ENCODE results near the gene ARNT2. TPM values are rescaled to one million over a fixed set of nuclear protein-coding genes. Genes with fewer than 3 reads are reported as not detected.

The ARNT2 gene
- total and polyA plus RNA-seq, 5 donors = 3.6 to 15.9 (median 7.2) TPM

GRCh38 chr15:80518522-80518921 lies 114.3 kb downstream of the ARNT2 start:
- Histone ChIP-seq H3K4me3 (ENCODE audit: low read length) (no peak overlapping the region), H3K9me3 (ENCODE audit: control insufficient read depth, low read length) (no peaks in the 10 kb centered on the region), H3K4me1 (ENCODE audit: control insufficient read depth, insufficient read depth, low read length) (no peaks in the 10 kb centered on the region), H3K27ac (ENCODE audit: low read length) (no peak overlapping the region), H3K27me3 (ENCODE audit: control insufficient read depth, insufficient read depth) (no peaks in the 10 kb centered on the region)
- intact Hi-C loops (cut with DNase I) = no loop called here
- no peak for DNase-seq
- 86% methylated on average over 1 of the region's 1 CpG for WGBS
- no peak for ATAC-seq

DNA sequence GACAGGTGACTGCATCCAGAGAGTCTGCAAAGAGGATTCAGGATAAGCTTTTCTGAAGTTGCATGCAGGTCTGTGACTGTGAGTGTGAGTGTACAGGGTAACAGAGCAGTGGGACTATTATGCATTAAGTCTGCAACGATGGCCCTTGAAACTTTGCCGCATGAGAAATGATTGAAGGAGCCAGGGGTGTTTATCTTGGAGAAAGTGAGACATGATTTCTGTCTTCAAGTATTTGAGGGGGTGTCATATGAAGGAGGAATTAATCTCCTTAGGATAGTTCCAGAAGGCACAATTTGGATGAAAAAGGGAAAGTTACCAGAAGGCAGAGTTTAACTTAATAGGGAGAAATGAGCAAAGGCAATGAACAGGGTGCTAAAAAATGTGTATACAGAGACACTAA lies 119.6 kb downstream of the ARNT2 start:
- Histone ChIP-seq H3K9me3 (ENCODE audit: control insufficient read depth, low read length) (no peaks in the 10 kb centered on the region), H3K4me3 (ENCODE audit: low read length) (no peak overlapping the region), H3K27me3 (ENCODE audit: control insufficient read depth, insufficient read depth) (no peaks in the 10 kb centered on the region), H3K4me1 (ENCODE audit: control insufficient read depth, insufficient read depth, low read length) (peaks cover 7% of the 10 kb centered on the region), H3K27ac (ENCODE audit: low read length) (no peak overlapping the region)
- DNase-seq = no peak
- intact Hi-C loops (cut with DNase I) = no loop called here
- no peak for ATAC-seq
- WGBS = 61% methylated on average over 2 of the region's 2 CpGs

- no peak for DNase-seq
- Histone ChIP-seq H3K27ac (ENCODE audit: low read length) (no peak overlapping the region), H3K4me1 (ENCODE audit: control insufficient read depth, insufficient read depth, low read length) (peaks cover 12% of the 10 kb centered on the region), H3K27me3 (ENCODE audit: control insufficient read depth, insufficient read depth) (no peaks in the 10 kb centered on the region), H3K4me3 (ENCODE audit: low read length) (no peak overlapping the region), H3K9me3 (ENCODE audit: control insufficient read depth, low read length) (no peaks in the 10 kb centered on the region)
- no peak for ATAC-seq
- WGBS = 84% methylated on average over 2 of the region's 2 CpGs
- intact Hi-C loops (cut with DNase I) = no loop called here
Observed at GRCh38 chr15:80525853-80526252, 121.7 kb downstream of the ARNT2 start.

DNA sequence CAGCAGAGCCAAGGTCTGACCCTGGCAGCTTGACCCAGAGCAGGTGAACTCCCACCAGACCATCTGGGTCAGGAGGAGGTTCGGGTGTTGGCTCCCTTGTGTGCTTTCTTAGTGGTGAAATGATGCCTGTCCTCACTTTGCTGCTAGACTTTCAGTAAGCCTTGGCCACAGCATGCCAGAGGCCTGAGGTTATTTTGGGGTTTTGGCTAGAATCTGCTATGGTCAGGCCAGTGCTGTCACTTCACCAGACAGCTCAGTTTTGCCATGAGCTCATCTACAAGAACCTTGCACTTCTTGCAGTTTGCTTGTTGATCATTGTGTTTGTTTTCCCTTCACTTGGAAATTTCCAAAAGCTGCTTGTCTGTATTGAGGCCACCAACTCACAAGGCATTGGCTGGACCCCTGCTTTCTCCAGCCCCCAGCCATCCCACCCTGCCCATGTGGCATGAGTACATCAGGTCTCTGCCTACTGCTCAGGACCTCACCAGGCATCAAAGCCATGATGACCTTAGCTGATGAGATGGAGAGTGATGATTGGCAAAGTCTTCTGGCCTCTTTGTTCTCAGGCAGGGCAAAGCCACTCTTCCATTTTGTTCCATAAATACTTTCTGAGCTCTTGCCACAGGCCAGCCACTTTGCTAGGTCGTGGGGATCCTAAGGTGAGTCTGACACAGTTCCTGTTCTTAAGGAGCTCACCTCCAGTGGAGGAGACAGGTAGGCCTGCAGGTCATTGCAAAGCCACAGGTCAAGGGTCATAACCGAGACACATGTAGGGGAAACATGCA lies 122.6 kb downstream of the ARNT2 start:
- Histone ChIP-seq H3K27ac (ENCODE audit: low read length) (peak overlapping the region; percentile 60), H3K4me1 (ENCODE audit: control insufficient read depth, insufficient read depth, low read length) (peaks cover 13% of the 10 kb centered on the region), H3K4me3 (ENCODE audit: low read length) (no peak overlapping the region), H3K9me3 (ENCODE audit: control insufficient read depth, low read length) (no peaks in the 10 kb centered on the region), H3K27me3 (ENCODE audit: control insufficient read depth, insufficient read depth) (no peaks in the 10 kb centered on the region)
- intact Hi-C loops (cut with DNase I) = no loop called here
- DNase-seq = peak in 2 of 3 donors; percentile 51 to 67
- WGBS = 61% methylated on average over 3 of the region's 3 CpGs
- ATAC-seq = peak; percentile 76

DNA sequence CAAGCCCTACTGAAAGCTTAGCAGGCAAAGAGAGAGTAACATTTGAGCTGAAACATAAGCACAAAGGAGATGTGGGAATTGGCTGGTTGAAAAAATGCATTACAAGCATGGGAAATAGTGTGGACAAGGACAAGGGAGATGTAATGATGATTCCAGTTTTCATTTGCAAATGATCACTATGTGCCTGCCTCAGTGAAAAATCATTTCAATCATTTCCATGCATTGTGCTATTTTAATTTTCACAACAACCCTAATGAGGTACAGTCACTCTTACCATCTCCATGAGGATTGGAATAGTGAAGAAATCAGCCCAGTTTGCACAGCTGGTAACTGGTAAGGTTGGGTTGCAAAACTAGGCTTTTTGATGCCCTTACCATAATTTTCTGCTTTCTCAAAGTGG lies 123.2 kb downstream of the ARNT2 start:
- Histone ChIP-seq H3K4me1 (ENCODE audit: control insufficient read depth, insufficient read depth, low read length) (peaks cover 13% of the 10 kb centered on the region), H3K4me3 (ENCODE audit: low read length) (no peak overlapping the region), H3K27me3 (ENCODE audit: control insufficient read depth, insufficient read depth) (no peaks in the 10 kb centered on the region), H3K27ac (ENCODE audit: low read length) (peak overlapping the region; percentile 60), H3K9me3 (ENCODE audit: control insufficient read depth, low read length) (no peaks in the 10 kb centered on the region)
- no peak for DNase-seq
- intact Hi-C loops (cut with DNase I) = no loop called here
- ATAC-seq = no peak

GRCh38 chr15:80527961-80528360 lies 123.8 kb downstream of the ARNT2 start:
- Histone ChIP-seq H3K27me3 (ENCODE audit: control insufficient read depth, insufficient read depth) (no peaks in the 10 kb centered on the region), H3K4me3 (ENCODE audit: low read length) (no peak overlapping the region), H3K4me1 (ENCODE audit: control insufficient read depth, insufficient read depth, low read length) (peaks cover 13% of the 10 kb centered on the region), H3K9me3 (ENCODE audit: control insufficient read depth, low read length) (no peaks in the 10 kb centered on the region), H3K27ac (ENCODE audit: low read length) (no peak overlapping the region)
- DNase-seq (no peak), ATAC-seq (no peak)
- intact Hi-C loops (cut with DNase I) = no loop called here
- WGBS = 92% methylated on average over 5 of the region's 5 CpGs

DNA sequence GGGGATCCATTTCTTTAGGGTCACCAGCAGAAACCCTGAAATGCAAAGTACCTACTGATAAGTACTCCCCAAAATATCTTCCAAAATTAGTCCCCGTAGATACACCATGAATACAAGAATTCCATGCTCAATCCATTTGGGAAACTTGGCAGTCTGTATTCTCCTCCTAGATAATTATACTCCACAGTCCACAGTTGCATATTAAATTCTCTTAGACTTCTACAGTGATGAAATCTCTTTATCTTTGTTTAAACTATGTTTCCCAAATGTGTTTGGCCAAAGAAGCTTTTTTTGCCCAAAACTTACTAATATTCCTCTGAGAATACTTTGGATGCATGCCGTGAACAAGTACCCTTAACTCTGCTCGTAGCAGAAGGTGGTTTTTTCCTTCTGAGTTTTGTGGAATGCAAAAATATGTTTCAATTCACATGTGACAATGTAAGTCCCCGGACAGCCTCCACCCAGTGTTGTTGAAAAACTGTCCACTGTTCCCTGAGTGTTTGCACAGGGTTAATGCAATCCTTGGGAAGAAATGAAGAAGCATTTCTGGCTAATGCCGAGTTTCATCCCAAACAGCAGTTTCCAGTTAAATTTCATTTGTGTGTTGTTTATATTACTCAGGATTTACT lies 126.7 kb downstream of the ARNT2 start:
- peak; percentile 47 to 65 for ATAC-seq
- 51% methylated on average over 5 of the region's 5 CpGs for WGBS

DNA sequence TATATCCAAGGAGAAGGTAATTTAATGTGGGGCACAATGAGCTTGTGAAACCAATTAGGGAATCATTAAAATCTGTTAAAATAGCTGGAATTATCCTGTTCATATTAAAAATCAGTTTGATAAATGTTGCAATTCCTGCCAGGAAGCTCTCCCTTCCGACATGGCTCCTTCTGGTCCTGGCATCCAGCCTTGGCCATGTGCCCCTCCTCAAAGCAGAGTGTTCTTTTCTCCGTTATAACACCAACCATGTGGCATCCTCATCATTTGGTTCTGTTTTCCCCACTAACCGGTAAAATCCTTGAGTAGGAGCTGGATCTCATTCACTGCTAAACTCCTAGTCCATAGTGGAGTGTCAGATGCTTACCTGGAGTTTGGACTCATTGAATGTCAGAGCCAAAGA lies 127.2 kb downstream of the ARNT2 start:
- WGBS = 22% methylated on average over 3 of the region's 3 CpGs

More for the DNA sequence above, 126.7 kb downstream of the ARNT2 start:
- no peak overlapping the region for H3K27ac ChIP-seq (ENCODE audit: low read length)
- H3K4me1 ChIP-seq (ENCODE audit: control insufficient read depth, insufficient read depth, low read length) = peaks cover 13% of the 10 kb centered on the region
- intact Hi-C loops (cut with DNase I) = no loop called here
- no peak overlapping the region for H3K4me3 ChIP-seq (ENCODE audit: low read length)
- DNase-seq = no peak
- no peaks in the 10 kb centered on the region for H3K27me3 ChIP-seq (ENCODE audit: control insufficient read depth, insufficient read depth)
- H3K9me3 ChIP-seq (ENCODE audit: control insufficient read depth, low read length) = no peaks in the 10 kb centered on the region

DNA sequence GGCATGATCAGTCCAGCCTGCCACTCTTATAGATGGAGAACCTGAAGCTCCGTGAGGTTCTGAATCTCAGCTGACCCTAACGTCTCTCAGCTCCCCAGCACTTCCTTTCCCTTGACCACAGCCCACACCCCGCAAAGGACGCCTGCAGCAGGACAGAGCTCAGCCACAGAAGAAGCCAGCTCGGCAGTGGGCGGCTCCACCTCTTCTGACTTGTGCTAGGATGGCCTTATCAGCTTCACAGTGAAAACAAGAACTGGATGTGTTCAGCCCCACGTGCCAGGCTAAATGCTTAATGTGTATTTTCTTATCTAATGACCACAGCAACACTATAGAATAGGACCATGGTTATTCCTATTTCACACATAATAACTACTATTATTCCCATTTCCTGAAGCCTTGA lies 127.6 kb downstream of the ARNT2 start:
- intact Hi-C loops (cut with DNase I) = no loop called here
- Histone ChIP-seq H3K27ac (ENCODE audit: low read length) (no peak overlapping the region), H3K4me1 (ENCODE audit: control insufficient read depth, insufficient read depth, low read length) (peaks cover 11% of the 10 kb centered on the region), H3K4me3 (ENCODE audit: low read length) (no peak overlapping the region), H3K9me3 (ENCODE audit: control insufficient read depth, low read length) (no peaks in the 10 kb centered on the region), H3K27me3 (ENCODE audit: control insufficient read depth, insufficient read depth) (no peaks in the 10 kb centered on the region)
- 22% methylated on average over 7 of the region's 7 CpGs for WGBS
- ATAC-seq (peak; percentile 72), DNase-seq (peak in 2 of 3 donors; percentile 64 to 68)

More for the DNA sequence above, 127.2 kb downstream of the ARNT2 start:
- Histone ChIP-seq H3K4me3 (ENCODE audit: low read length) (no peak overlapping the region), H3K9me3 (ENCODE audit: control insufficient read depth, low read length) (no peaks in the 10 kb centered on the region), H3K27me3 (ENCODE audit: control insufficient read depth, insufficient read depth) (no peaks in the 10 kb centered on the region), H3K4me1 (ENCODE audit: control insufficient read depth, insufficient read depth, low read length) (peaks cover 12% of the 10 kb centered on the region), H3K27ac (ENCODE audit: low read length) (no peak overlapping the region)
- intact Hi-C loops (cut with DNase I) = no loop called here
- ATAC-seq (peak; percentile 20 to 49), DNase-seq (peak; percentile 41 to 79 (median 78))

DNA sequence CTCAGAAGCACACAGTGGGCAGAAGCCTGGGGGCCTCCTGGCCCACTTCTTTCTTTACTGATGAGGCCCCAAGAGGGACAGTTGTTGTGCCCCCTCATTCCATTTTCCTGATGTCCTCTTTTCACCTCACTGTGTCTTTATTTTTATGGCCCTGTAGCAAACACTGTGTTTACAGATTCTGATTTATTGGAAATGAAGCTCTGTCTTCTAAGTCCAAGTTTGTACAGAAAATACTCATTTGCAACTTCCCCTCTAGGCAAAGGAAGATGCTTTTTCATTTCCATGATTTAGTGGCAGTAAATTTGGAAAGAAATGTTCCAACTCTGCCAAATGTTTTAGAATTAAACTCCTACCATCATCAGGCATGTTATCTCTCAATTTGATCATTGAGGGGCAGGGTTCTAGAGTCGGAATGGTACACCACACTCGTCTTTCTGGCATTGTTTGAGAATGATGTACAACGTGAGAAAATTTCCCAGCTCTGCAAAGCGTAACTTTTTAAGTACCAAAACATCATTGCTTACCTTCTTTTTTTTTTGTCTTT lies 129.7 kb downstream of the ARNT2 start:
- Histone ChIP-seq H3K27me3 (ENCODE audit: control insufficient read depth, insufficient read depth) (no peaks in the 10 kb centered on the region), H3K4me1 (ENCODE audit: control insufficient read depth, insufficient read depth, low read length) (peaks cover 6% of the 10 kb centered on the region), H3K9me3 (ENCODE audit: control insufficient read depth, low read length) (no peaks in the 10 kb centered on the region), H3K4me3 (ENCODE audit: low read length) (no peak overlapping the region), H3K27ac (ENCODE audit: low read length) (no peak overlapping the region)
- ATAC-seq (no peak), DNase-seq (no peak)
- intact Hi-C loops (cut with DNase I) = no loop called here
- 90% methylated on average over 4 of the region's 4 CpGs for WGBS

DNA sequence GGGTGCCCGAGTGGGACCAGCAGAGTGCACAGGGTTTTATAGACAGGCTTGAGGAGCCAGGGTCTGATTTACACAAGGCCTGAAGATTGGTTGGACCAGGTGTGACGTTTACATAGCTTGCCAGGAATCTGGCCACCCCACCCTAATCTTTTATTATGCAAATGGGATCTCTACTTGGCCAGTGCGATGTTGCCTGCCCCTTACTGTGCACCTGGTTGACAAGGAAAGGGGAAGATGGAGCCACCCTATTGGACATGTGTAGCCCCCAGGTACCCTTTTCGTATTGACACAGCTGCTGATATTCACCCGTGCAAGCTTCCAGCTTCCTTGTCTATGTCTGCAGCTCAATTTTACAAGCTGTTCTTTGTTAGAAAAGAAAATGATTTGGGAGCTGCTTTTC lies 132.0 kb downstream of the ARNT2 start:
- DNase-seq = no peak

More for the DNA sequence above, 132.0 kb downstream of the ARNT2 start:
- 78% methylated on average over 5 of the region's 5 CpGs for WGBS
- Histone ChIP-seq H3K4me1 (ENCODE audit: control insufficient read depth, insufficient read depth, low read length) (peaks cover 2% of the 10 kb centered on the region), H3K27ac (ENCODE audit: low read length) (no peak overlapping the region), H3K27me3 (ENCODE audit: control insufficient read depth, insufficient read depth) (no peaks in the 10 kb centered on the region), H3K9me3 (ENCODE audit: control insufficient read depth, low read length) (no peaks in the 10 kb centered on the region), H3K4me3 (ENCODE audit: low read length) (no peak overlapping the region)
- no peak for ATAC-seq
- intact Hi-C loops (cut with DNase I) = no loop called here

Measured in right cardiac atrium (tissue), 5 donors.